ENCODE results near the gene THOC7. TPM values are rescaled to one million over a fixed set of nuclear protein-coding genes. Genes with fewer than 3 reads are reported as not detected.

THOC7 gene
- total RNA-seq, 1 experiment from 2014 or later: 53.0 TPM

DNA sequence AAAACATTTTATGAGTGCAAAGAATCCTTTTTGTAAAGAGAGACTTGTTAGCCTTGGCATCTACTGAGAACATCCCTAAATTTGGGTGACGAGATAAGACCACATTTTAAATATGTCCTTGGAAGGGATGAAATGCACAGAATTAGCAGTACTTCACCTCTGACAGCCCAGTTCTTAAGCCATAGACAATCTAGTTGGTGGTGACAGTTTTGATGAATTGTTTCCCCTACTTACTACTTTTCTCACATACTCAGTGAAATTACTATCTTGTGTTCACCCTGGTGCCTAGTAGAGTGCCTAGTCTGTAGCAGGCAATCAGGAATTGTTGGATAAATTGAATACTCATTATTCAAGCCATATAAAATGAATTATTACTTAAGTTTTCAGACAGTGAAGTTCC is 45.2 kb upstream of the THOC7 start:
- no peaks in the 10 kb centered on the region for H3K9me3 Mint-ChIP-seq
- no peak overlapping the region for H3K27ac Mint-ChIP-seq
- no peak overlapping the region for H3K4me3 Mint-ChIP-seq
- TF ChIP-seq ZNF396 (CRISPR knock-in tag; IDR thresholded peaks at IDR 0.05; ENCODE audit: borderline replicate concordance): no peak
- TF ChIP-seq, protein P1, sequence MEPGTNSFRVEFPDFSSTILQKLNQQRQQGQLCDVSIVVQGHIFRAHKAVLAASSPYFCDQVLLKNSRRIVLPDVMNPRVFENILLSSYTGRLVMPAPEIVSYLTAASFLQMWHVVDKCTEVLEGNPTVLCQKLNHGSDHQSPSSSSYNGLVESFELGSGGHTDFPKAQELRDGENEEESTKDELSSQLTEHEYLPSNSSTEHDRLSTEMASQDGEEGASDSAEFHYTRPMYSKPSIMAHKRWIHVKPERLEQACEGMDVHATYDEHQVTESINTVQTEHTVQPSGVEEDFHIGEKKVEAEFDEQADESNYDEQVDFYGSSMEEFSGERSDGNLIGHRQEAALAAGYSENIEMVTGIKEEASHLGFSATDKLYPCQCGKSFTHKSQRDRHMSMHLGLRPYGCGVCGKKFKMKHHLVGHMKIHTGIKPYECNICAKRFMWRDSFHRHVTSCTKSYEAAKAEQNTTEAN (CRISPR knock-in tag; IDR thresholded peaks at IDR 0.05): no peak
- TF ChIP-seq FOXJ3 (CRISPR knock-in tag; IDR thresholded peaks at IDR 0.05; ENCODE audit: borderline replicate concordance): no peak
- TF ChIP-seq JUN (CRISPR knock-in tag; IDR thresholded peaks at IDR 0.05): no peak
- TF ChIP-seq, protein P2, sequence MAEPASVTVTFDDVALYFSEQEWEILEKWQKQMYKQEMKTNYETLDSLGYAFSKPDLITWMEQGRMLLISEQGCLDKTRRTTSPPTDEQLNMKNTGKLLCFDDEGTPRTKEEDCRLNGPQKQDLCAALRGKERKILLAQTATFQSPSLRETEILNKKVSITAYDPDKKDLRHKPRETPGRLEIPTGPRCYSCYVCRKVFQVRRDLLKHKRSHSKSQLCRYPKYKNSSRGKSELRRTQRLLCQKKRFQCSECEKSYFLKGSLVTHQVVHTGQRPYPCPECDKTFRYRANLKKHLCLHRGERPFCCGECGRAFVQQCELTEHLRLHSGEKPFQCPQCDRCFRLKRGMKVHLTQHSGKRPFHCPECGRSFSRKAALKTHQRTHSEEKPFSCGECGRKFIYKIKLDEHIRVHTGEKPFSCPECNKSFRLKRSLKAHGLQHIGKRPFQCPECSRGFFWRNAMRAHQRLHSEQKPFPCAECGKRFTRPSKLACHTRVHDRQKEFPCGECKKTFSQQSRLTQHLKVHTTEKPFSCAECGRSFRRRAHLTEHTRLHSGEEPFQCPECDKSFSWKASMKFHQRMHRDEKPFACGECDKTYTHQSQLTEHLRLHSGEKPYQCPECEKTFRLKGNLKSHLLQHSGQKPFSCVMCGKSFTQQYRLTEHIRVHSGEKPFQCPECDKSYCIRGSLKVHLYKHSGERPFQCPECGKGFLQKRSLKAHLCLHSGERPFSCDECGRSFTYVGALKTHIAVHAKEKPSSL (CRISPR knock-in tag; conservative IDR thresholded peaks at IDR 0.05): no peak
- no peak for TF ChIP-seq ZNF263 (CRISPR knock-in tag; IDR thresholded peaks at IDR 0.05; ENCODE audit: low read depth)
- TF ChIP-seq ZNF121 (CRISPR knock-in tag; IDR thresholded peaks at IDR 0.05): no peak
- TF ChIP-seq MXD4 (CRISPR knock-in tag; IDR thresholded peaks at IDR 0.05; ENCODE audit: borderline replicate concordance): no peak
- TF ChIP-seq ZNF671 (CRISPR knock-in tag; IDR thresholded peaks at IDR 0.05): no peak
- TF ChIP-seq, protein P3, sequence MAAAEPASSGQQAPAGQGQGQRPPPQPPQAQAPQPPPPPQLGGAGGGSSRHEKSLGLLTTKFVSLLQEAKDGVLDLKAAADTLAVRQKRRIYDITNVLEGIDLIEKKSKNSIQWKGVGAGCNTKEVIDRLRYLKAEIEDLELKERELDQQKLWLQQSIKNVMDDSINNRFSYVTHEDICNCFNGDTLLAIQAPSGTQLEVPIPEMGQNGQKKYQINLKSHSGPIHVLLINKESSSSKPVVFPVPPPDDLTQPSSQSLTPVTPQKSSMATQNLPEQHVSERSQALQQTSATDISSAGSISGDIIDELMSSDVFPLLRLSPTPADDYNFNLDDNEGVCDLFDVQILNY (CRISPR knock-in tag; IDR thresholded peaks at IDR 0.05): no peak
- TF ChIP-seq SOX15 (CRISPR knock-in tag; IDR thresholded peaks at IDR 0.05): no peak
- no peak for TF ChIP-seq NR1H2 (CRISPR knock-in tag; IDR thresholded peaks at IDR 0.05)
- TF ChIP-seq NFE2L1 (CRISPR knock-in tag; IDR thresholded peaks at IDR 0.05): no peak
- no peak for TF ChIP-seq HMGA2 (CRISPR knock-in tag; IDR thresholded peaks at IDR 0.05)
- TF ChIP-seq ZNF138 (CRISPR knock-in tag; conservative IDR thresholded peaks at IDR 0.05): no peak
- no peaks in the 10 kb centered on the region for H3K36me3 Mint-ChIP-seq
- ChIA-PET CTCF (no interaction called here), POLR2A (no interaction called here)
- DNase-seq (ENCODE audit: low spot score): no peak
- H3K27me3 Mint-ChIP-seq (ENCODE audit: low read depth): no peaks in the 10 kb centered on the region
- H3K4me1 Mint-ChIP-seq: peaks cover 38% of the 10 kb centered on the region
- ATAC-seq: no peak

- H3K27ac Mint-ChIP-seq: peak overlapping the region; percentile 3; the same call in 1 of the 2 replicates
- peak; percentile 9; the same call in 1 of the 2 replicates for ATAC-seq
- no peaks in the 10 kb centered on the region for H3K36me3 Mint-ChIP-seq
- no peaks in the 10 kb centered on the region for H3K27me3 Mint-ChIP-seq (ENCODE audit: low read depth)
- ChIA-PET CTCF (interaction anchor here (1.3 to 1.7 kb wide), 2 partner anchors 13 to 85 kb away, joined by 3 to 5 read pairs; no protein-coding TSS in a partner anchor), POLR2A (no interaction called here)
- no peak for DNase-seq (ENCODE audit: low spot score)
- TF ChIP-seq CREM (CRISPR knock-in tag; IDR thresholded peaks at IDR 0.05) (no peak), MLX (CRISPR knock-in tag; IDR thresholded peaks at IDR 0.05) (no peak)
- H3K4me1 Mint-ChIP-seq: peaks cover 33% of the 10 kb centered on the region
- H3K4me3 Mint-ChIP-seq: no peak overlapping the region
- no peaks in the 10 kb centered on the region for H3K9me3 Mint-ChIP-seq
Measured at GRCh38 chr3:63908081-63908736, 44.6 kb upstream of the THOC7 start.
